ENCODE measurements around the gene DYNLL2. TPM values are rescaled to one million over a fixed set of nuclear protein-coding genes. Genes with fewer than 3 reads are reported as not detected.
"Not testable (repeated sequence)": the region's sequence is repeated elsewhere in the genome, so short reads cannot be mapped to it uniquely, and the experiment has no call there.

DYNLL2 gene
- total and polyA plus RNA-seq, 9 of the 15 experiments (the other 6 are each of a cell fraction or from before 2014, with no cell fraction given) = 1.8 to 24.5 (median 13.0) TPM

- Histone ChIP-seq H4K20me1 (replicated peaks; ENCODE audit: control insufficient read depth, insufficient read depth, low read length) (no peaks in the 10 kb centered on the region), H3K27ac (ENCODE audit: extremely low read depth, low read depth, low read length) (no peak overlapping the region), H2AFZ (ENCODE audit: low read depth, low read length) (no peak overlapping the region), H3K9ac (ENCODE audit: insufficient read depth in 1 of 2, low read depth in 2 of 2, low read length in 2 of 2) (no peak overlapping the region), H3K9me1 (ENCODE audit: control insufficient read depth, insufficient read depth, low read length) (no peaks in the 10 kb centered on the region), H3K4me1 (replicated peaks in 1 of 2; ENCODE audit: control insufficient read depth in 2 of 2, insufficient read depth in 2 of 2, low read length in 2 of 2) (no peaks in the 10 kb centered on the region), H3K4me3 (no peak overlapping the region), H3K79me2 (ENCODE audit: control insufficient read depth, insufficient read depth, low read length) (no peaks in the 10 kb centered on the region), H3K4me2 (ENCODE audit: insufficient read depth, low read length) (no peak overlapping the region), H3K36me3 (ENCODE audit: control insufficient read depth, insufficient read depth, low read length) (no peaks in the 10 kb centered on the region), H3K9me3 (replicated peaks; ENCODE audit: control insufficient read depth, insufficient read depth, low read depth, low read length) (no peaks in the 10 kb centered on the region), H3K27me3 (ENCODE audit: control insufficient read depth in 2 of 2, insufficient read depth in 2 of 2, low read length in 2 of 2) (peaks cover 4 to 8% of the 10 kb centered on the region in 2 experiments; a peak in 3 of 5 replicates)
- WGBS (ENCODE audit: insufficient coverage, low coverage, missing lambda C conversion rate) = 0% methylated on average over 1 of the region's 1 CpG
- TF ChIP-seq ZNF512 (tag; IDR thresholded peaks at IDR 0.05) (peak; percentile 81), ZNF282 (CRISPR knock-in tag; IDR thresholded peaks at IDR 0.05) (no peak)
- intact Hi-C loops (cut with micrococcal nuclease) = no loop called here
- ATAC-seq (no peak), DNase-seq (ENCODE audit: extremely low read depth in 1 of 4, low spot score in 3 of 4) (no peak), FAIRE-seq (no peak)
- in situ Hi-C loops (cut with MboI) = loop anchor here (5.0 to 10.0 kb wide), 2 partner anchors 39 to 327 kb away; partner anchors contain the start of gene OR4D2
- ChIA-PET CTCF (ENCODE audit: low intra/inter-chr PET ratio) (no interaction called here), POLR2A (no interaction called here)
- no TSS peak for BruUV-seq (replicated peaks)
These were observed 44.6 kb downstream of the DYNLL2 start for GRCh38 chr17:58127846-58128245.

DNA sequence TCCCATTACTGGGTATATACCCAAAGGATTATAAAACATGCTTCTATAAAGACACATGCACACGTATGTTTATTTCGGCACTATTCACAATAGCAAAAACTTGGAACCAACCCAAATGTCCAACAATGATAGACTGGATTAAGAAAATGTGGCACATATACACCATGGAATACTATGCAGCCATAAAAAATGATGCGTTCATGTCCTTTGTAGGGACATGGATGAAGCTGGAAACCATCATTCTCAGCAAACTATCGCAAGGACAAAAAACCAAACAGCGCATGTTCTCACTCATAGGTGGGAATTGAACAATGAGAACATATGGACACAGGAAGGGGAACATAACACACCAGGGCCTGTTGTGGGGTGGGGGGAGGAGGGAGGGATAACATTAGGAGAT, 49.5 kb downstream of the DYNLL2 start:
- H4K20me1 ChIP-seq (replicated peaks; ENCODE audit: control insufficient read depth, insufficient read depth, low read length); CTCF ChIA-PET (ENCODE audit: low intra/inter-chr PET ratio); H2AFZ ChIP-seq (ENCODE audit: low read depth, low read length); FAIRE-seq; H3K27ac ChIP-seq (ENCODE audit: extremely low read depth, low read depth, low read length); ATAC-seq; BruUV-seq (replicated peaks); H3K9me1 ChIP-seq (ENCODE audit: control insufficient read depth, insufficient read depth, low read length); H3K9ac ChIP-seq (ENCODE audit: insufficient read depth in 1 of 2, low read depth in 2 of 2, low read length in 2 of 2); H3K4me2 ChIP-seq (ENCODE audit: insufficient read depth, low read length); H3K4me3 ChIP-seq; intact Hi-C loops (cut with micrococcal nuclease); H3K4me1 ChIP-seq (replicated peaks in 1 of 2; ENCODE audit: control insufficient read depth in 2 of 2, insufficient read depth in 2 of 2, low read length in 2 of 2); POLR2A ChIA-PET; H3K79me2 ChIP-seq (ENCODE audit: control insufficient read depth, insufficient read depth, low read length); DNase-seq (ENCODE audit: extremely low read depth in 1 of 4, low spot score in 3 of 4); H3K9me3 ChIP-seq (replicated peaks; ENCODE audit: control insufficient read depth, insufficient read depth, low read depth, low read length); in situ Hi-C loops (cut with MboI); H3K36me3 ChIP-seq (ENCODE audit: control insufficient read depth, insufficient read depth, low read length): not testable (repeated sequence)
- WGBS (ENCODE audit: insufficient coverage, low coverage, missing lambda C conversion rate) = 3% methylated on average over 5 of the region's 5 CpGs
- peaks cover 9 to 15% of the 10 kb centered on the region in 2 experiments; a peak in 4 of 5 replicates for H3K27me3 ChIP-seq (ENCODE audit: control insufficient read depth in 2 of 2, insufficient read depth in 2 of 2, low read length in 2 of 2)
